ENCODE results near the gene FBXO31. TPM values are rescaled to one million over a fixed set of nuclear protein-coding genes. Genes with fewer than 3 reads are reported as not detected.
A peak's percentile ranks its signal among the peaks of the same experiment; 100 is the strongest.

The FBXO31 gene
- total and polyA plus RNA-seq, 9 donors: 25.0 to 74.5 (median 54.5) TPM

DNA sequence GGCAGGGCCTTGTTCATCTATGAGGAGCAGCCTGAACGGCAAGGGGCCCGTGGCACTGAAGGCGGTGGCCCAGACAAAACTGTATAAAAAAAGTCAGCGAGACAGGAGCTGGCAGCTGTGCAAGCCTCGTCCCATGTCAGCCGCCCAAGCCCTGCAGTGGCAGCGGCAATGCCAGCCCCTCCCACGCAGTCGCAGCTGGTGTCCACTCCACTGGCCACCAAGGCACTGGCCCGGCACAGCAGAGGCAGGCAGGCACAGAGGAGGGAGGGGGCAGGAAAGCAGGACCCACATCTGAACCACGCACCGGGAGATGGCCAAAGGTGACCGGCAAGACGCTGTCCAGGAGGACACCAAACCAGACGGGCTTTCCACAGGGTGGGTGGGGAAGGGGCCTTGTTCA lies 50.5 kb downstream of the FBXO31 start:
- H3K27ac ChIP-seq: no peak overlapping the region
- intact Hi-C loops (cut with DNase I): no loop called here
- DNase-seq: peak in 1 of 5 donors; percentile 28
- H3K9me3 ChIP-seq: no peaks in the 10 kb centered on the region
- TF ChIP-seq EP300 (IDR thresholded peaks at IDR 0.05) (no peak), POLR2A (IDR thresholded peaks at IDR 0.05) (no peak), CTCF (IDR thresholded peaks at IDR 0.05) (no peak)
- H3K4me1 ChIP-seq (ENCODE audit: insufficient read depth): no peaks in the 10 kb centered on the region
- no peak overlapping the region for H3K4me3 ChIP-seq
- H3K36me3 ChIP-seq: no peaks in the 10 kb centered on the region
- 75 to 84% (median 82%) methylated on average over 15 of the region's 15 CpGs for WGBS, 3 donors
- H3K27me3 ChIP-seq: no peaks in the 10 kb centered on the region

- no peaks in the 10 kb centered on the region for H3K36me3 ChIP-seq
- peak in 1 of 5 donors; percentile 37 for DNase-seq
- WGBS, 3 donors: 81 to 86% (median 85%) methylated on average over 10 of the region's 10 CpGs
- TF ChIP-seq CTCF (IDR thresholded peaks at IDR 0.05) (no peak), POLR2A (IDR thresholded peaks at IDR 0.05) (no peak), EP300 (IDR thresholded peaks at IDR 0.05) (no peak)
- H3K4me3 ChIP-seq: no peak overlapping the region
- intact Hi-C loops (cut with DNase I): no loop called here
- no peaks in the 10 kb centered on the region for H3K4me1 ChIP-seq (ENCODE audit: insufficient read depth)
- no peaks in the 10 kb centered on the region for H3K9me3 ChIP-seq
- no peak overlapping the region for H3K27ac ChIP-seq
- no peaks in the 10 kb centered on the region for H3K27me3 ChIP-seq
Measured at GRCh38 chr16:87332150-87332549, 51.4 kb downstream of the FBXO31 start.

- TF ChIP-seq CTCF (IDR thresholded peaks at IDR 0.05) (no peak), EP300 (IDR thresholded peaks at IDR 0.05) (no peak), POLR2A (IDR thresholded peaks at IDR 0.05) (no peak)
- intact Hi-C loops (cut with DNase I): no loop called here
- no peaks in the 10 kb centered on the region for H3K36me3 ChIP-seq
- H3K4me1 ChIP-seq (ENCODE audit: insufficient read depth): no peaks in the 10 kb centered on the region
- no peak overlapping the region for H3K4me3 ChIP-seq
- 86 to 89% (median 87%) methylated on average over 31 of the region's 31 CpGs for WGBS, 3 donors
- no peak overlapping the region for H3K27ac ChIP-seq
- no peaks in the 10 kb centered on the region for H3K9me3 ChIP-seq
- no peaks in the 10 kb centered on the region for H3K27me3 ChIP-seq
- DNase-seq: peak in 1 of 5 donors; percentile 35
Measured at GRCh38 chr16:87331241-87331801, 52.3 kb downstream of the FBXO31 start.

GRCh38 chr16:87330646-87331045 lies 52.9 kb downstream of the FBXO31 start:
- intact Hi-C loops (cut with DNase I): no loop called here
- Histone ChIP-seq H3K36me3 (no peaks in the 10 kb centered on the region), H3K4me1 (ENCODE audit: insufficient read depth) (no peaks in the 10 kb centered on the region), H3K27me3 (no peaks in the 10 kb centered on the region), H3K9me3 (no peaks in the 10 kb centered on the region), H3K27ac (no peak overlapping the region), H3K4me3 (no peak overlapping the region)
- DNase-seq: no peak
- WGBS, 3 donors: 73 to 89% (median 80%) methylated on average over 15 of the region's 15 CpGs
- TF ChIP-seq CTCF (IDR thresholded peaks at IDR 0.05) (no peak), POLR2A (IDR thresholded peaks at IDR 0.05) (no peak), EP300 (IDR thresholded peaks at IDR 0.05) (no peak)

All from ovary (tissue), 9 donors.